Erythroblast (primary cell): ENCODE data around the gene CAMK2N1.

Experiments used
- GATA1 ChIP-seq: IDR thresholded peaks from 2 replicates; pipeline ENCODE4 v1.6.1; 2011; ENCODE audit warnings: low read depth, mild to moderate bottlenecking, control low read depth, low read length, moderate library complexity
- POLR2A ChIP-seq: IDR thresholded peaks from 2 replicates; pipeline ENCODE4 v1.6.1; 2011; ENCODE audit warnings: mild to moderate bottlenecking, low read length

DNA sequence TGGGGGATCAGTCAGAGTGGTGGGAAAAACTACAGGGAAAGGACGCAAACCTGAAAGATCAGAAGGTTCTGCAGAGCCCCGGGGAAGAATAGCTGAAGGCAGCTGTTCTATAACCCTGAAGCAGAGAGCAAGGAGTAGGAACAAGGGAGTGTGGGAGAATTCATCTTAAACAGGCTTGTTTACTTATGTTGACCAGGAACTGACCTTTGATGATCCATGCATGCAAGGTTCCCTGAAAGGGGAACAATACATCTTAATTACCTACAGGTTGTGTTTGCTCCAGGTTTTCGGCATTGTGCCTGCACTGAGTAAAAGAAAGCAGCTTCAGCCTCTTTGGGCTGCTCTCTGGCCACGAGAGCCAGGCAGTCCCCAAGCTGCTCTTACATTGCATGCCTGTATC, 47.6 kb upstream of the CAMK2N1 start:
- TF ChIP-seq POLR2A (no peak), GATA1 (no peak)
